H1 (cell line): ENCODE data around the gene ATXN1L.

Experiments
- CTCF ChIP-seq, 3 experiments: IDR thresholded peaks; 1 replicate in 2 of 3; 2 replicates in 1 of 3; pipeline versions ENCODE4 v1.5.1 to v1.6.1; 2011; ENCODE audit warnings: low read length in 3 of 3, mild to moderate bottlenecking in 3 of 3, inconsistent platforms in 2 of 3, low read depth in 1 of 3, moderate library complexity in 1 of 3; ENCODE audit not compliant: insufficient read depth in 1 of 3; ENCODE audit errors: control extremely low read depth in 1 of 3
- E2F6 ChIP-seq: IDR thresholded peaks from 2 replicates; pipeline ENCODE4 v1.6.1; 2012; ENCODE audit warnings: inconsistent platforms
- KDM1A ChIP-seq: fragments of 200-600, 300-600 bp; sonication (generic); IDR thresholded peaks from 2 replicates; pipeline ENCODE4 v1.7.1; 2016; ENCODE audit warnings: mild to moderate bottlenecking, low read length, borderline replicate concordance
- SP1 ChIP-seq: IDR thresholded peaks from 2 replicates; pipeline ENCODE4 v1.6.1; 2011; ENCODE audit warnings: low read depth, low read length
- TAF1 ChIP-seq: IDR thresholded peaks from 2 replicates; pipeline ENCODE4 v1.6.1; 2011; ENCODE audit warnings: mild to moderate bottlenecking, low read depth, low read length

DNA sequence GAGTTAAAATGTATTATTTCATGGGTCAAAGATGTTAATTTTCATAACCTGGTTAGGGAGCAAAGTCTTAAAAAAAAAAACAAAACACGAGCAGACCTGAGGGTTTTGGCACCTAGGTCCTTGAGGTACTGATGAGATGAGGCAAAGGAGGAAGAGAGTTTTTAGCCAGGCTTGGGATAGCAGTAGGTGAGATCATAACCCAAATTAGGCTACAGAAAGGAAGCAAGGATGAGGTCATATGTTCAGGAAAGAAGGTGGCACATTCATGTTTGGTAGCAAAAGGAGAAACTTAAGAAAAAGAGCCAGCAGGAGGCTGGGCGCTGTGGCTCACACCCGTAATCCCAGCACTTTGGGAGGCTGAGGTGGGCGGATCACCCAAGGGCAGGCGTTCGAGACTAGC lies 2.8 kb downstream of the ATXN1L start:
- TF ChIP-seq SP1, result no peak
- TF ChIP-seq CTCF (IDR thresholded peaks at IDR 0.05; ENCODE audit: control extremely low read depth in 1 of 3, insufficient read depth in 1 of 3, low read depth in 1 of 3, low read length in 3 of 3), result no peak
- no peak for TF ChIP-seq KDM1A
- no peak for TF ChIP-seq TAF1
- no peak for TF ChIP-seq E2F6
